22Rv1 (cell line): ENCODE data around the gene SH2D4B.
"Not testable (repeated sequence)": the region's sequence is repeated elsewhere in the genome, so short reads cannot be mapped to it uniquely, and the experiment has no call there.

Experiments
- ZFX ChIP-seq: fragments of 450-650 bp; IDR thresholded peaks from 2 replicates; pipeline ENCODE4 v1.6.1; 2017; ENCODE audit warnings: antibody characterized with exemption, borderline replicate concordance
- TF ChIP-seq, protein P1 (sequence below): fragments of 450-650 bp; IDR thresholded peaks from 2 replicates; pipeline ENCODE4 v1.5.1; 2017; ENCODE audit warnings: mild to moderate bottlenecking

DNA sequence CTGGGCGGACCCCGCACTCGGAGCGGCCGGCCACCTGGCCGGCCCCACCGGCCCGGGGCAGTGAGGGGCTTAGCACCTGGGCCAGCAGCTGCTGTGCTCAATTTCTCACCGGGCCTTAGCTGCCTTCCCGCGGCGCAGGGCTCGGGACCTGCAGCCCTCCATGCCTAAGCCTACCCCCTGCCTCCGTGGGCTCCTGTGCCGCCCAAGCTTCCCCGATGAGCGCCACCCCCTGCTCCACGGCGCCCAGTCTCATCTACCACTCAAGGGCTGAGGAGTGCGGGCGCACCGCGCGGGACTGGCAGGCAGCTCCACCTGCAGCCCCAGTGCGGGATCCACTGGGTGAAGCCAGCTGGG is 5.6 kb downstream of the SH2D4B start:
- TF ChIP-seq, protein P1, sequence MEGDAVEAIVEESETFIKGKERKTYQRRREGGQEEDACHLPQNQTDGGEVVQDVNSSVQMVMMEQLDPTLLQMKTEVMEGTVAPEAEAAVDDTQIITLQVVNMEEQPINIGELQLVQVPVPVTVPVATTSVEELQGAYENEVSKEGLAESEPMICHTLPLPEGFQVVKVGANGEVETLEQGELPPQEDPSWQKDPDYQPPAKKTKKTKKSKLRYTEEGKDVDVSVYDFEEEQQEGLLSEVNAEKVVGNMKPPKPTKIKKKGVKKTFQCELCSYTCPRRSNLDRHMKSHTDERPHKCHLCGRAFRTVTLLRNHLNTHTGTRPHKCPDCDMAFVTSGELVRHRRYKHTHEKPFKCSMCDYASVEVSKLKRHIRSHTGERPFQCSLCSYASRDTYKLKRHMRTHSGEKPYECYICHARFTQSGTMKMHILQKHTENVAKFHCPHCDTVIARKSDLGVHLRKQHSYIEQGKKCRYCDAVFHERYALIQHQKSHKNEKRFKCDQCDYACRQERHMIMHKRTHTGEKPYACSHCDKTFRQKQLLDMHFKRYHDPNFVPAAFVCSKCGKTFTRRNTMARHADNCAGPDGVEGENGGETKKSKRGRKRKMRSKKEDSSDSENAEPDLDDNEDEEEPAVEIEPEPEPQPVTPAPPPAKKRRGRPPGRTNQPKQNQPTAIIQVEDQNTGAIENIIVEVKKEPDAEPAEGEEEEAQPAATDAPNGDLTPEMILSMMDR, result not testable (repeated sequence)
- not testable (repeated sequence) for TF ChIP-seq ZFX
